Right renal cortex interstitium (tissue), 3 donors: ENCODE measurements around the gene CYP24A1. TPM values are rescaled to one million over a fixed set of nuclear protein-coding genes. Genes with fewer than 3 reads are reported as not detected.

ENCODE experiments used
- DNase-seq, 3 donors: peaks; one replicate each; pipeline ENCODE4 v3.0.0-alpha.2; 2013; ENCODE audit warnings: low read depth in 3 of 3, low spot score in 2 of 3
- polyA plus RNA-seq, 3 donors: library from polyadenylated mRNA; unstranded; fragments of 120-200 nt; gene quantifications; one replicate each; pipeline ENCODE4 v1.2.1, GENCODE V29; 2013; ENCODE audit not compliant: insufficient read length in 3 of 3

CYP24A1 gene
- 1 to 10 TPM; 2.0 to 3.7 (median 2.1) TPM for polyA plus RNA-seq

- DNase-seq, result no peak
Observed at GRCh38 chr20:54173653-54174456, at the start of gene CYP24A1. TSS of gene CYP24A1 (minus strand) at chr20:54173986. CDS start at chr20:54173579, 407 bp downstream.

- DNase-seq, result no peak
Observed at GRCh38 chr20:54223285-54223684, 49.5 kb upstream of the CYP24A1 start.

- no peak for DNase-seq
Observed at GRCh38 chr20:54221996-54222890, 48.5 kb upstream of the CYP24A1 start.

- no peak for DNase-seq
Observed at GRCh38 chr20:54221353-54221752, 47.6 kb upstream of the CYP24A1 start.

GRCh38 chr20:54220722-54221121, 46.9 kb upstream of the CYP24A1 start:
- no peak for DNase-seq

- DNase-seq, result peak in 1 of 3 donors; percentile 31
Observed at GRCh38 chr20:54219751-54220426, 46.1 kb upstream of the CYP24A1 start.

- no peak for DNase-seq
Observed at GRCh38 chr20:54218470-54218869, 44.7 kb upstream of the CYP24A1 start.

GRCh38 chr20:54217762-54218161, 44.0 kb upstream of the CYP24A1 start:
- no peak for DNase-seq

- DNase-seq, result no peak
Observed at GRCh38 chr20:54215157-54215789, 41.5 kb upstream of the CYP24A1 start.

GRCh38 chr20:54214566-54214965, 40.8 kb upstream of the CYP24A1 start:
- DNase-seq, result no peak

- DNase-seq, result no peak
Observed at GRCh38 chr20:54212871-54213270, 39.1 kb upstream of the CYP24A1 start.

GRCh38 chr20:54212226-54212625, 38.4 kb upstream of the CYP24A1 start:
- no peak for DNase-seq

- DNase-seq, result no peak
Observed at GRCh38 chr20:54209216-54209813, 35.5 kb upstream of the CYP24A1 start.

GRCh38 chr20:54208548-54209176, 34.9 kb upstream of the CYP24A1 start:
- peak in 2 of 3 donors; percentile 21 to 35 for DNase-seq

GRCh38 chr20:54207743-54208547, 34.2 kb upstream of the CYP24A1 start, which contains the start of gene PFDN4:
TSS of gene PFDN4 (plus strand) at chr20:54208087. CDS start at chr20:54208101, 14 bp downstream.
- DNase-seq, result peak; percentile 76 to 88 (median 85)

GRCh38 chr20:54207053-54207742, 33.4 kb upstream of the CYP24A1 start:
- no peak for DNase-seq

GRCh38 chr20:54205450-54205849, 31.7 kb upstream of the CYP24A1 start:
- DNase-seq, result no peak

- no peak for DNase-seq
Observed at GRCh38 chr20:54204481-54204880, 30.7 kb upstream of the CYP24A1 start.
